A673 (cell line): ENCODE data around the gene GAD2.

Experiments
- CTCF ChIP-seq: fragments of 300-800, 200-600 bp; sonication (generic); conservative IDR thresholded peaks from 2 replicates; pipeline ENCODE4 v1.5.1; 2017; ENCODE audit warnings: low read depth, mild to moderate bottlenecking, antibody characterized with exemption, low read length, moderate library complexity, mixed read lengths
- EZH2 ChIP-seq: fragments of 200-600 bp; sonication (generic); IDR thresholded peaks from 2 replicates; pipeline ENCODE4 v1.6.1; 2017; ENCODE audit warnings: borderline replicate concordance, low read depth, mild to moderate bottlenecking, mixed read lengths, antibody characterized with exemption, low read length; ENCODE audit not compliant: poor library complexity, severe bottlenecking

DNA sequence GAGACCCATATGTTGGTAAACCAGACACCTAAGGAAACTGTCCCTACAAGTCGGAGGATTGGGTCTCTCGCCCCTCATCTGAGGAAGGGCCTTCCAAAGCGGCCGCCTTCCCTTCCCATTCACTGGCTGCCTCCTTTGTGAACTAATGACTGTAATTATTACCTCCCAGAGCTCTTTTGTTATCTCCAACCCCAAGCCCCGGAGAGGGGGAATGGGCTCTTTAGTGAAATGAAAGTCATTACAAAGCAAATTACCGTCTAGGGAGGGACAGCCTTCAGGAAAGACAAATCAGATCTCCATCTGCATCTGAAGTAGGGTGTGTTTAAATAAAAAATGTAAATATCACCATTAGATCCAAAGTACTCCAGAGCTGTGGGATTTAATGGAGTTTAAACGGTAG lies 2.6 kb upstream of the GAD2 start:
- TF ChIP-seq CTCF (no peak), EZH2 (no peak)
